ENCODE measurements around the gene RPL10L. TPM values are rescaled to one million over a fixed set of nuclear protein-coding genes. Genes with fewer than 3 reads are reported as not detected.

Gene RPL10L
- total RNA-seq, 1 experiment from 2014 or later, result not detected

GRCh38 chr14:46653031-46653755 lies 1.6 kb upstream of the RPL10L start:
- H3K9me3 ChIP-seq, result no peaks in the 10 kb centered on the region
- Mint-ChIP-seq H3K27me3 (ENCODE audit: insufficient read depth, unreplicated experiment) (no peaks in the 10 kb centered on the region), H3K4me3 (ENCODE audit: unreplicated experiment) (no peak overlapping the region), H3K4me1 (ENCODE audit: low read depth, unreplicated experiment) (no peaks in the 10 kb centered on the region), H3K36me3 (ENCODE audit: insufficient read depth, unreplicated experiment) (no peaks in the 10 kb centered on the region), H3K9me3 (ENCODE audit: unreplicated experiment) (no peaks in the 10 kb centered on the region), H3K27ac (ENCODE audit: unreplicated experiment) (no peak overlapping the region)
- no TSS peak for BruUV-seq (replicated peaks)
- TF ChIP-seq CTCF (IDR thresholded peaks at IDR 0.05; ENCODE audit: insufficient read depth in 1 of 2, low read depth in 1 of 2, low read length in 1 of 2, severe bottlenecking in 1 of 2, unreplicated experiment in 1 of 2), result no peak
- no peaks in the 10 kb centered on the region for H3K27me3 ChIP-seq (replicated peaks; ENCODE audit: control insufficient read depth, insufficient read depth, low read length)
- no peak for DNase-seq
- H3K4me3 ChIP-seq (ENCODE audit: low read depth, low read length), result no peak overlapping the region
- no peaks in the 10 kb centered on the region for H3K4me1 ChIP-seq
- ChIA-PET POLR2A (no interaction called here), CTCF (no interaction called here)
- H3K36me3 ChIP-seq (ENCODE audit: control insufficient read depth, insufficient read depth, low read length), result no peaks in the 10 kb centered on the region
- intact Hi-C loops (cut with micrococcal nuclease; ENCODE audit: unreplicated experiment), result no loop called here

GRCh38 chr14:46646796-46647195 lies 4.8 kb downstream of the RPL10L start:
- Mint-ChIP-seq H3K36me3 (ENCODE audit: insufficient read depth, unreplicated experiment) (no peaks in the 10 kb centered on the region), H3K4me3 (ENCODE audit: unreplicated experiment) (no peak overlapping the region), H3K27me3 (ENCODE audit: insufficient read depth, unreplicated experiment) (no peaks in the 10 kb centered on the region), H3K9me3 (ENCODE audit: unreplicated experiment) (no peaks in the 10 kb centered on the region), H3K27ac (ENCODE audit: unreplicated experiment) (no peak overlapping the region), H3K4me1 (ENCODE audit: low read depth, unreplicated experiment) (no peaks in the 10 kb centered on the region)
- Histone ChIP-seq H3K36me3 (ENCODE audit: control insufficient read depth, insufficient read depth, low read length) (no peaks in the 10 kb centered on the region), H3K9me3 (no peaks in the 10 kb centered on the region), H3K27me3 (replicated peaks; ENCODE audit: control insufficient read depth, insufficient read depth, low read length) (no peaks in the 10 kb centered on the region), H3K4me1 (no peaks in the 10 kb centered on the region), H3K4me3 (ENCODE audit: low read depth, low read length) (no peak overlapping the region)
- TF ChIP-seq CTCF (IDR thresholded peaks at IDR 0.05; ENCODE audit: insufficient read depth in 1 of 2, low read depth in 1 of 2, low read length in 1 of 2, severe bottlenecking in 1 of 2, unreplicated experiment in 1 of 2), result no peak
- ChIA-PET CTCF (no interaction called here), POLR2A (no interaction called here)
- intact Hi-C loops (cut with micrococcal nuclease; ENCODE audit: unreplicated experiment), result no loop called here
- BruUV-seq (replicated peaks), result no TSS peak
- DNase-seq, result no peak

- Mint-ChIP-seq H3K36me3 (ENCODE audit: insufficient read depth, unreplicated experiment) (no peaks in the 10 kb centered on the region), H3K4me3 (ENCODE audit: unreplicated experiment) (no peak overlapping the region), H3K9me3 (ENCODE audit: unreplicated experiment) (peaks cover 18% of the 10 kb centered on the region), H3K4me1 (ENCODE audit: low read depth, unreplicated experiment) (peaks cover 13% of the 10 kb centered on the region), H3K27ac (ENCODE audit: unreplicated experiment) (peak overlapping the region; percentile 28), H3K27me3 (ENCODE audit: insufficient read depth, unreplicated experiment) (no peaks in the 10 kb centered on the region)
- H3K9me3 ChIP-seq, result no peaks in the 10 kb centered on the region
- H3K27me3 ChIP-seq (replicated peaks; ENCODE audit: control insufficient read depth, insufficient read depth, low read length), result no peaks in the 10 kb centered on the region
- BruUV-seq (replicated peaks), result no TSS peak
- TF ChIP-seq CTCF (IDR thresholded peaks at IDR 0.05; ENCODE audit: insufficient read depth in 1 of 2, low read depth in 1 of 2, low read length in 1 of 2, severe bottlenecking in 1 of 2, unreplicated experiment in 1 of 2), result no peak
- H3K4me1 ChIP-seq, result 0 out of 2 replicates have a peak, but pooled peaks cover 3% of the 10 kb centered on the region
- ChIA-PET POLR2A (no interaction called here), CTCF (no interaction called here)
- intact Hi-C loops (cut with micrococcal nuclease; ENCODE audit: unreplicated experiment), result loop anchor here (5.0 kb wide), 1 partner anchor 35 kb away; no protein-coding TSS in a partner anchor
- no peak for DNase-seq
- H3K4me3 ChIP-seq (ENCODE audit: low read depth, low read length), result no peak overlapping the region
- H3K36me3 ChIP-seq (ENCODE audit: control insufficient read depth, insufficient read depth, low read length), result no peaks in the 10 kb centered on the region
Observed at GRCh38 chr14:46626876-46627275, 24.7 kb downstream of the RPL10L start.

Data from Caco-2 (cell line).